BJ (cell line): ENCODE measurements around the gene MTA1. TPM values are rescaled to one million over a fixed set of nuclear protein-coding genes. Genes with fewer than 3 reads are reported as not detected.

Experiments used
- CTCF ChIA-PET: fragments of 350-600 bp; formaldehyde crosslinking; extraction: SDS; loops from one replicate; lab custom pipeline; 2021; ENCODE audit warnings: antibody characterized with exemption, inconsistent platforms; lab: Yijun Ruan, JAX
- POLR2A ChIA-PET: fragments of 300-600 bp; sonication (Branson Sonifier 250); formaldehyde crosslinking; extraction: SDS; loops from one replicate; lab custom pipeline; 2021; ENCODE audit warnings: antibody characterized with exemption; lab: Charles Lee
- DNase-seq: peaks from one replicate; pipeline ENCODE4 v3.0.0-alpha.2; 2011; ENCODE audit warnings: low read depth
- H3K27me3 ChIP-seq: 2 replicates; pipeline ENCODE4 v1.6.0; 2011; ENCODE audit warnings: low read length; ENCODE audit not compliant: control insufficient read depth, insufficient read depth
- H3K36me3 ChIP-seq: 2 replicates; pipeline ENCODE4 v1.5.1; 2011; ENCODE audit warnings: low read length; ENCODE audit not compliant: control insufficient read depth, insufficient read depth
- H3K4me3 ChIP-seq: 2 replicates; pipeline ENCODE4 v1.5.1; 2011; ENCODE audit warnings: low read depth, mild to moderate bottlenecking, control low read depth, low read length
- CTCF ChIP-seq: IDR thresholded peaks from 2 replicates; pipeline ENCODE4 v1.5.1; 2011; ENCODE audit warnings: low read depth, mild to moderate bottlenecking, control low read depth, inconsistent platforms, low read length, moderate library complexity; ENCODE audit not compliant: insufficient read depth
- polyA plus RNA-seq: library from polyadenylated mRNA; depleted of rRNA; stranded (reverse); fragments of >200 nt; gene quantifications from 2 replicates; pipeline ENCODE4 v1.2.3, GENCODE V29; 2011

The MTA1 gene
- polyA plus RNA-seq, 1 experiment, result 48.8 TPM

- CTCF ChIA-PET, result no interaction called here
- no peak for TF ChIP-seq CTCF
- Histone ChIP-seq H3K36me3 (no peaks in the 10 kb centered on the region; the same call in none of the 2 replicates), H3K4me3 (no peak overlapping the region), H3K27me3 (no peaks in the 10 kb centered on the region)
- POLR2A ChIA-PET, result no interaction called here
- DNase-seq, result no peak
These were observed 74.4 kb downstream of the MTA1 start for GRCh38 chr14:105493921-105494605.

- DNase-seq, result no peak
- no peak overlapping the region for H3K4me3 ChIP-seq
- POLR2A ChIA-PET, result no interaction called here
- no peak for TF ChIP-seq CTCF
- CTCF ChIA-PET, result no interaction called here
- no peaks in the 10 kb centered on the region for H3K27me3 ChIP-seq
- H3K36me3 ChIP-seq, result no peaks in the 10 kb centered on the region; the same call in none of the 2 replicates
These were observed 74.9 kb downstream of the MTA1 start for GRCh38 chr14:105494606-105494929.

GRCh38 chr14:105495101-105495989, 75.7 kb downstream of the MTA1 start:
- H3K36me3 ChIP-seq, result no peaks in the 10 kb centered on the region; the same call in none of the 2 replicates
- ChIA-PET POLR2A (no interaction called here), CTCF (no interaction called here)
- no peak for DNase-seq
- no peak for TF ChIP-seq CTCF
- H3K27me3 ChIP-seq, result no peaks in the 10 kb centered on the region
- H3K4me3 ChIP-seq, result no peak overlapping the region

GRCh38 chr14:105495990-105496830, 76.6 kb downstream of the MTA1 start:
- Histone ChIP-seq H3K36me3 (no peaks in the 10 kb centered on the region; the same call in none of the 2 replicates), H3K27me3 (no peaks in the 10 kb centered on the region), H3K4me3 (no peak overlapping the region)
- no peak for DNase-seq
- ChIA-PET POLR2A (no interaction called here), CTCF (interaction anchor here (0.5 kb wide), 1 partner anchor 28 kb away, joined by 4 read pairs; no protein-coding TSS in a partner anchor)
- TF ChIP-seq CTCF, result no peak
